Astrocyte of the cerebellum (primary cell): ENCODE measurements around the gene ADGRF5.

Source experiments
- DNase-seq: peaks from one replicate; pipeline ENCODE4 v3.0.0-alpha.2; 2011; ENCODE audit warnings: low read depth
- H3K4me3 ChIP-seq: 2 replicates; pipeline ENCODE4 v1.5.1; 2011; ENCODE audit warnings: mild to moderate bottlenecking, low read depth, low read length, moderate library complexity
- CTCF ChIP-seq: IDR thresholded peaks from 2 replicates; pipeline ENCODE4 v1.5.1; 2012; ENCODE audit warnings: low read length, low read depth, moderate library complexity, mild to moderate bottlenecking; ENCODE audit errors: missing control alignments
- in situ Hi-C: cut with HindIII; loops from 2 replicates; pipeline ENCODE4 v1.10.0; 2017; ENCODE audit warnings: low sequenced_read_pairs

Gene ADGRF5

GRCh38 chr6:46893648-46894047, 28.1 kb downstream of the ADGRF5 start:
- no peak overlapping the region for H3K4me3 ChIP-seq
- no peak for DNase-seq
- in situ Hi-C loops = no loop called here
- TF ChIP-seq CTCF = no peak

GRCh38 chr6:46891252-46891795, 30.4 kb downstream of the ADGRF5 start:
- in situ Hi-C loops = no loop called here
- DNase-seq = no peak
- TF ChIP-seq CTCF = no peak
- no peak overlapping the region for H3K4me3 ChIP-seq

GRCh38 chr6:46888578-46888977, 33.2 kb downstream of the ADGRF5 start:
- no peak for DNase-seq
- TF ChIP-seq CTCF = no peak
- no peak overlapping the region for H3K4me3 ChIP-seq
- in situ Hi-C loops = no loop called here

GRCh38 chr6:46888031-46888430, 33.7 kb downstream of the ADGRF5 start:
- no peak overlapping the region for H3K4me3 ChIP-seq
- DNase-seq = no peak
- in situ Hi-C loops = no loop called here
- TF ChIP-seq CTCF = no peak

- no peak overlapping the region for H3K4me3 ChIP-seq
- no peak for TF ChIP-seq CTCF
- DNase-seq = no peak
- in situ Hi-C loops = no loop called here
Measured at GRCh38 chr6:46882645-46883044, 39.1 kb downstream of the ADGRF5 start.

GRCh38 chr6:46879003-46879402, 42.7 kb downstream of the ADGRF5 start:
- in situ Hi-C loops = no loop called here
- TF ChIP-seq CTCF = no peak
- H3K4me3 ChIP-seq = no peak overlapping the region
- no peak for DNase-seq

GRCh38 chr6:46876126-46876525, 45.6 kb downstream of the ADGRF5 start:
- H3K4me3 ChIP-seq = no peak overlapping the region
- no peak for TF ChIP-seq CTCF
- peak; percentile 94 for DNase-seq
- in situ Hi-C loops = no loop called here
